NCI-H446 treated with DMSO at 0.1 percent for 48 hours (cell line): ENCODE results near the gene ALDH1A2.

Experiments
- DNase-seq: peaks from one replicate; lab custom pipeline; 2025; lab: John Stamatoyannopoulos, UW

ALDH1A2 gene

GRCh38 chr15:57994221-57995049 lies 71.1 kb downstream of the ALDH1A2 start:
- no peak for DNase-seq

GRCh38 chr15:57993409-57994145 lies 71.9 kb downstream of the ALDH1A2 start:
- no peak for DNase-seq

GRCh38 chr15:57992761-57993355 lies 72.7 kb downstream of the ALDH1A2 start:
- no peak for DNase-seq

GRCh38 chr15:57973534-57973933 lies 92.0 kb downstream of the ALDH1A2 start:
- DNase-seq: no peak

GRCh38 chr15:57972864-57973263 lies 92.6 kb downstream of the ALDH1A2 start:
- DNase-seq: no peak

- DNase-seq: no peak
Measured at GRCh38 chr15:57969996-57970395, 95.5 kb downstream of the ALDH1A2 start.

- no peak for DNase-seq
Measured at GRCh38 chr15:57969355-57969754, 96.2 kb downstream of the ALDH1A2 start.

- no peak for DNase-seq
Measured at GRCh38 chr15:57962887-57963286, 102.6 kb downstream of the ALDH1A2 start.

- DNase-seq: no peak
Measured at GRCh38 chr15:57961919-57962318, 103.6 kb downstream of the ALDH1A2 start.

GRCh38 chr15:57957113-57957512 lies 108.4 kb downstream of the ALDH1A2 start:
- DNase-seq: no peak

GRCh38 chr15:57953874-57954273 lies 111.6 kb downstream of the ALDH1A2 start:
- DNase-seq: no peak

GRCh38 chr15:57951328-57951932 lies 114.1 kb downstream of the ALDH1A2 start:
- DNase-seq: no peak

GRCh38 chr15:57950381-57950946 lies 115.0 kb downstream of the ALDH1A2 start:
- no peak for DNase-seq

GRCh38 chr15:57949374-57949943 lies 116.1 kb downstream of the ALDH1A2 start:
- DNase-seq: no peak

GRCh38 chr15:57948351-57949289 lies 116.9 kb downstream of the ALDH1A2 start:
- DNase-seq: no peak

GRCh38 chr15:57947781-57948180 lies 117.7 kb downstream of the ALDH1A2 start:
- no peak for DNase-seq

- DNase-seq: no peak
Measured at GRCh38 chr15:57947282-57947681, 118.2 kb downstream of the ALDH1A2 start.

GRCh38 chr15:57946491-57947048 lies 118.9 kb downstream of the ALDH1A2 start:
- DNase-seq: no peak

- no peak for DNase-seq
Measured at GRCh38 chr15:57945616-57946015, 119.9 kb downstream of the ALDH1A2 start.

GRCh38 chr15:57943754-57944420 lies 121.6 kb downstream of the ALDH1A2 start:
- DNase-seq: no peak
